ENCODE measurements around the gene GFY. TPM values are rescaled to one million over a fixed set of nuclear protein-coding genes. Genes with fewer than 3 reads are reported as not detected.

Gene GFY
- total RNA-seq, 2 experiments from 2014 or later, result not detected

- Mint-ChIP-seq H3K4me1 (peaks cover 60% of the 10 kb centered on the region), H3K27ac (peak overlapping the region; percentile 83), H3K36me3 (ENCODE audit: low read depth) (no peaks in the 10 kb centered on the region), H3K27me3 (no peaks in the 10 kb centered on the region), H3K4me3 (peak overlapping the region; percentile 17), H3K9me3 (ENCODE audit: low read depth) (no peaks in the 10 kb centered on the region)
- ATAC-seq (peak; percentile 60), DNase-seq (no peak)
- intact Hi-C loops (cut with DNase I, micrococcal nuclease), result loop anchor here in 1 of 2 experiments (2.0 to 5.0 kb wide), 2 partner anchors 13 to 33 kb away; partner anchors contain the start of genes PTH2 and SLC17A7
- POLR2A ChIA-PET, result interaction anchor here (0.5 to 0.6 kb wide), 2 partner anchors 29 to 1003 kb away, joined by 3 read pairs; no protein-coding TSS in a partner anchor
- CTCF ChIA-PET, result interaction anchor here (0.5 to 3.2 kb wide), 10 partner anchors 10 to 642 kb away, joined by 3 to 12 read pairs (median 4); partner anchors contain the start of gene GFY
Observed at GRCh38 chr19:49409441-49410029, 15.7 kb upstream of the GFY start.

DNA sequence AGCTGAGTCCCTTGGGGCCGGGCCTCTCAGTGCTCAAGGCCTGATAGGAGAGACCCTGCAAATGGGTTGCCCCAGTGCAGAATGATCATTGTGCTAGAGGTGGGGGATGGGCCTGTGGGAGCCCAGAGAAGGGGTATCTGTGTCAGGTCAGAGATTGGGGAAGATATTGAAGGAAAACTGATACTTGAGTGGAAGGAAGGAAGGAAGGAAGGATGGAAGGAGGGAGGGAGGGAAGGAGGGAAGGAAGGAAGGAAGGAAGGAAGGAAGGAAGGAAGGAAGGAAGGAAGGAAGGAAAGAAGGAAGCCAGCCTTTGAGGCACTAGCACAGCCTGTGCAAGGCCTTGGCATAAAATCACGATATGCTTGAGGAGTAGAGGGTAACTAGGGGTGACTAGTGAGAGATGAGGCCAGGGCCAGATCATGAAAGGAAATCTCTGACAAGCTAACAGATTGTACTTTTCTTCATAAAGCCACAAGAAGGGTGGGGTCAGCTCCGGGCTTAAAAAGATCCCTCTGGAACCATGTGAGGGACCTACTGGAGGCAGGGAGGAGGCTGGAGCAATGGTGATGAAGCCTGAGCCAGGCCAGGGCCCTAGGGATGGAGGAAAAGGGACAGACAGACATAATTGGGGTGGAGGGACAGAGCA is 13.4 kb upstream of the GFY start:
- peak overlapping the region; percentile 0 for H3K27ac Mint-ChIP-seq
- H3K4me3 Mint-ChIP-seq, result no peak overlapping the region
- H3K9me3 Mint-ChIP-seq (ENCODE audit: low read depth), result no peaks in the 10 kb centered on the region
- intact Hi-C loops (cut with DNase I, micrococcal nuclease), result no loop called here
- peaks cover 52% of the 10 kb centered on the region for H3K4me1 Mint-ChIP-seq
- CTCF ChIA-PET, result interaction anchor here (0.9 kb wide), 1 partner anchor 9 kb away, joined by 3 read pairs; no protein-coding TSS in a partner anchor
- H3K27me3 Mint-ChIP-seq, result no peaks in the 10 kb centered on the region
- DNase-seq (no peak), ATAC-seq (no peak)
- no peaks in the 10 kb centered on the region for H3K36me3 Mint-ChIP-seq (ENCODE audit: low read depth)
- POLR2A ChIA-PET, result no interaction called here

- H3K36me3 Mint-ChIP-seq (ENCODE audit: low read depth), result no peaks in the 10 kb centered on the region
- no peak overlapping the region for H3K27ac Mint-ChIP-seq
- no peaks in the 10 kb centered on the region for H3K9me3 Mint-ChIP-seq (ENCODE audit: low read depth)
- ATAC-seq, result no peak
- H3K27me3 Mint-ChIP-seq, result no peaks in the 10 kb centered on the region
- H3K4me1 Mint-ChIP-seq, result peaks cover 38% of the 10 kb centered on the region
- intact Hi-C loops (cut with DNase I, micrococcal nuclease), result no loop called here
- ChIA-PET CTCF (interaction anchor here (1.2 to 2.0 kb wide), 2 partner anchors 12 to 17 kb away, joined by 3 to 7 read pairs; partner anchors contain the start of gene GFY), POLR2A (no interaction called here)
- no peak overlapping the region for H3K4me3 Mint-ChIP-seq
- DNase-seq, result no peak
Observed at GRCh38 chr19:49413348-49413747, 11.8 kb upstream of the GFY start.

DNA sequence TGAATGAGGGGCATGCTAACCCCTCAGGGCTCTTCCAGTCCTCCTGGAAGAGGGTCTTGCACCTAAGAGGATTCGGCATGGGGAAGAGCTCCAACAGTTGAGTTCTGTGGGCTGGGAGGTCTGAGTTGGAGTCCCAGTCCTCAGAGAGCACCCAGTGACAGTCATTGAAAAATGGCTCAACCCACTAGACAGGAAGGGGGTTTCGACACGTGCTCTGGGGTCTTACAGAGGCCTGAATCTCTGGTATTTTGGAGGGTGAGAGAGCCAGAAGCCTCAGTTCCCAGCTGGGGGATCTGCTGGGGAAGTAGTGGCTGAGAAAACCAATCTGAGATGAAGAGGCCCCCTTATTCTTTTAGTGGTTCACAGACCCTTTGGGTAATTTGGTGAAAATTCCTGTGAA is 10.9 kb upstream of the GFY start:
- peaks cover 29% of the 10 kb centered on the region for H3K4me1 Mint-ChIP-seq
- no peaks in the 10 kb centered on the region for H3K36me3 Mint-ChIP-seq (ENCODE audit: low read depth)
- ChIA-PET POLR2A (interaction anchor here (0.7 kb wide), 1 partner anchor 51 kb away, joined by 4 read pairs; no protein-coding TSS in a partner anchor), CTCF (interaction anchor here (0.7 to 2.0 kb wide), 2 partner anchors 11 to 96 kb away, joined by 3 to 7 read pairs; partner anchors contain the start of gene GFY)
- H3K9me3 Mint-ChIP-seq (ENCODE audit: low read depth), result no peaks in the 10 kb centered on the region
- DNase-seq (no peak), ATAC-seq (no peak)
- peaks cover 2% of the 10 kb centered on the region for H3K27me3 Mint-ChIP-seq
- intact Hi-C loops (cut with DNase I, micrococcal nuclease), result no loop called here
- no peak overlapping the region for H3K27ac Mint-ChIP-seq
- no peak overlapping the region for H3K4me3 Mint-ChIP-seq

DNA sequence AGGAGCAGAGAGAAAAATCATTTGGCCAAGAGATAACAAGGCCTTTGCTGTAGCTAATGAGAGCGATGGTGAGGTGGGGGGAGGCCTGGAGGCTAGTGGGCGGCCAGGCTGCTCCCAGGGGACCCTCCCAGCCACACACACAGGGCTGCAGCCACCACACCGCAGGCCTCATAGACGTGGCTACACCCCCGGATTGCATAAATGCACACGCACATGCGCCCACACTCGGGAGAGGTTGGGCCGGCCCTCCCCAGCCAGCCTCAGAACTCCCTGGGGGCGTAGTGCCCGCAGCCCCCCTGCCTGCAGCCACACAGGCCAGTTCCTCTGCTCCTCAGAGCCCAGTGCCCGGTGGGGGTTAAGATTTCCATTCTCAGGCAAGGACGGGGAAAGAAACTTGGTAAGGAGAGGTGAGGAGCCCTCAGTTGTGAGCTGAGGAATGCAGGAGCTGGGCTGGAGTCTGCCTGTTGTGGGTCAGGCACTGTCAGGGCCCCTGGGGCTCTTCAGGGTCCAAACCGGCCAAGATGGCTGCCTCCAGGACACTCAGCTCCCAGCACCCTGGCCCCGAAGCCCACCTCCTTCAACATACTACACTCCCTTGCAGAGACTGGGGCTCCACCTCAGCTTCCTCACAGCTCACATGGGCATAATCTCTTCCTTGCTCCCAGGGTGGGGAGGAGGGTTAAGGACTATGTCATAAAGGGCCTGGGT is 9.9 kb upstream of the GFY start:
- peaks cover 11% of the 10 kb centered on the region for H3K27me3 Mint-ChIP-seq
- CTCF ChIA-PET, result interaction anchor here (1.0 kb wide), 1 partner anchor 9 kb away, joined by 3 read pairs; no protein-coding TSS in a partner anchor
- POLR2A ChIA-PET, result no interaction called here
- no peaks in the 10 kb centered on the region for H3K36me3 Mint-ChIP-seq (ENCODE audit: low read depth)
- DNase-seq (no peak), ATAC-seq (no peak)
- H3K27ac Mint-ChIP-seq, result no peak overlapping the region
- peaks cover 19% of the 10 kb centered on the region for H3K4me1 Mint-ChIP-seq
- H3K4me3 Mint-ChIP-seq, result no peak overlapping the region
- intact Hi-C loops (cut with DNase I, micrococcal nuclease), result no loop called here
- H3K9me3 Mint-ChIP-seq (ENCODE audit: low read depth), result no peaks in the 10 kb centered on the region

DNA sequence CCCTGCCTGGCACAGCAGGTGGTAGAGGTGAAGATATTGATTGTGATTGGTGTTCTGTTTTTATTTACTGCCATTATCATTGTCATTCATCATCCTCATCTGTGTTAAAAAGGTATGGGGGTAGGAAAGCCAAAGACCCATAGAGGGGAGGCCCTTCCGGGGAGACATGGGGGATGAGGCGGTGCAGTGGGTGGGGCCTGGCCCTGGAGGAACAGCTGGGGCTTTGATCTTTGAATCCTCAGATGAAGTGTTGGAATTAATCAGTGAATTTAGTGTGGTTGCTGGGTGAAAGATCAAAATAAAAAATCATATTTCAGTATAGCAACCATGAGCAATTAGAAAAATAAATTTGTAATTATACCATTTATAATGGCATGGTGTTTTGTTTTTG is 9.4 kb upstream of the GFY start:
- Mint-ChIP-seq H3K36me3 (ENCODE audit: low read depth) (no peaks in the 10 kb centered on the region), H3K27ac (no peak overlapping the region), H3K9me3 (ENCODE audit: low read depth) (no peaks in the 10 kb centered on the region), H3K4me3 (no peak overlapping the region), H3K27me3 (peaks cover 16% of the 10 kb centered on the region), H3K4me1 (peaks cover 21% of the 10 kb centered on the region)
- intact Hi-C loops (cut with DNase I, micrococcal nuclease), result no loop called here
- ChIA-PET CTCF (interaction anchor here (1.0 kb wide), 1 partner anchor 8 kb away, joined by 3 read pairs; no protein-coding TSS in a partner anchor), POLR2A (no interaction called here)
- no peak for ATAC-seq
- no peak for DNase-seq

GRCh38 chr19:49417088-49417487 is 8.1 kb upstream of the GFY start:
- DNase-seq, result no peak
- ATAC-seq, result no peak
- POLR2A ChIA-PET, result no interaction called here
- Mint-ChIP-seq H3K36me3 (ENCODE audit: low read depth) (no peaks in the 10 kb centered on the region), H3K9me3 (ENCODE audit: low read depth) (no peaks in the 10 kb centered on the region), H3K4me3 (no peak overlapping the region), H3K27ac (no peak overlapping the region), H3K27me3 (peaks cover 29% of the 10 kb centered on the region), H3K4me1 (peaks cover 18% of the 10 kb centered on the region)
- intact Hi-C loops (cut with DNase I, micrococcal nuclease), result no loop called here
- CTCF ChIA-PET, result interaction anchor here (0.9 to 1.1 kb wide), 2 partner anchors 10 to 35 kb away, joined by 3 to 5 read pairs; partner anchors contain the start of gene PIH1D1

GRCh38 chr19:49418511-49418910 is 6.7 kb upstream of the GFY start:
- intact Hi-C loops (cut with DNase I, micrococcal nuclease), result no loop called here
- Mint-ChIP-seq H3K9me3 (ENCODE audit: low read depth) (no peaks in the 10 kb centered on the region), H3K4me3 (no peak overlapping the region), H3K4me1 (peaks cover 23% of the 10 kb centered on the region), H3K36me3 (ENCODE audit: low read depth) (no peaks in the 10 kb centered on the region), H3K27ac (no peak overlapping the region), H3K27me3 (peaks cover 38% of the 10 kb centered on the region)
- POLR2A ChIA-PET, result no interaction called here
- DNase-seq, result no peak
- CTCF ChIA-PET, result interaction anchor here (0.7 to 1.9 kb wide), 5 partner anchors 9 to 163 kb away, joined by 3 to 9 read pairs (median 3); no protein-coding TSS in a partner anchor
- ATAC-seq, result no peak

GRCh38 chr19:49419173-49419572 is 6.0 kb upstream of the GFY start:
- no peak overlapping the region for H3K4me3 Mint-ChIP-seq

GRCh38 chr19:49420227-49420626 is 5.0 kb upstream of the GFY start:
- intact Hi-C loops (cut with DNase I, micrococcal nuclease), result no loop called here
- Mint-ChIP-seq H3K4me3 (no peak overlapping the region), H3K27me3 (peaks cover 50% of the 10 kb centered on the region), H3K9me3 (ENCODE audit: low read depth) (no peaks in the 10 kb centered on the region), H3K4me1 (peaks cover 32% of the 10 kb centered on the region), H3K36me3 (ENCODE audit: low read depth) (no peaks in the 10 kb centered on the region), H3K27ac (no peak overlapping the region)
- ChIA-PET CTCF (interaction anchor here (0.5 to 1.9 kb wide), 5 partner anchors 9 to 1787 kb away, joined by 3 to 9 read pairs (median 3); no protein-coding TSS in a partner anchor), POLR2A (interaction anchor here (0.5 kb wide), 1 partner anchor 39 kb away, joined by 3 read pairs; no protein-coding TSS in a partner anchor)
- ATAC-seq (no peak), DNase-seq (no peak)

More at GRCh38 chr19:49419173-49419572, 6.0 kb upstream of the GFY start:
- ATAC-seq (no peak), DNase-seq (no peak)
- peaks cover 29% of the 10 kb centered on the region for H3K4me1 Mint-ChIP-seq
- H3K9me3 Mint-ChIP-seq (ENCODE audit: low read depth), result no peaks in the 10 kb centered on the region
- no peak overlapping the region for H3K27ac Mint-ChIP-seq
- H3K36me3 Mint-ChIP-seq (ENCODE audit: low read depth), result no peaks in the 10 kb centered on the region
- ChIA-PET POLR2A (no interaction called here), CTCF (interaction anchor here (0.7 to 1.9 kb wide), 4 partner anchors 9 to 79 kb away, joined by 3 to 9 read pairs (median 4); no protein-coding TSS in a partner anchor)
- intact Hi-C loops (cut with DNase I, micrococcal nuclease), result no loop called here
- peaks cover 44% of the 10 kb centered on the region for H3K27me3 Mint-ChIP-seq
